Astrocyte of the hippocampus (primary cell): Measurements from ENCODE around the gene GPATCH8.
"Not testable (repeated sequence)": the region's sequence is repeated elsewhere in the genome, so short reads cannot be mapped to it uniquely, and the experiment has no call there.

ENCODE experiments used
- DNase-seq: peaks from one replicate; pipeline ENCODE4 v3.0.0; 2011; ENCODE audit warnings: low read depth, low spot score

Gene GPATCH8

GRCh38 chr17:44397479-44398440 is 105.4 kb downstream of the GPATCH8 start:
- no peak for DNase-seq

GRCh38 chr17:44396946-44397345 is 106.3 kb downstream of the GPATCH8 start:
- no peak for DNase-seq

GRCh38 chr17:44394833-44395232 is 108.4 kb downstream of the GPATCH8 start:
- DNase-seq = no peak

- not testable (repeated sequence) for DNase-seq
Measured at GRCh38 chr17:44394112-44394511, 109.1 kb downstream of the GPATCH8 start.

- no peak for DNase-seq
Measured at GRCh38 chr17:44390250-44390870, 112.8 kb downstream of the GPATCH8 start.

DNA sequence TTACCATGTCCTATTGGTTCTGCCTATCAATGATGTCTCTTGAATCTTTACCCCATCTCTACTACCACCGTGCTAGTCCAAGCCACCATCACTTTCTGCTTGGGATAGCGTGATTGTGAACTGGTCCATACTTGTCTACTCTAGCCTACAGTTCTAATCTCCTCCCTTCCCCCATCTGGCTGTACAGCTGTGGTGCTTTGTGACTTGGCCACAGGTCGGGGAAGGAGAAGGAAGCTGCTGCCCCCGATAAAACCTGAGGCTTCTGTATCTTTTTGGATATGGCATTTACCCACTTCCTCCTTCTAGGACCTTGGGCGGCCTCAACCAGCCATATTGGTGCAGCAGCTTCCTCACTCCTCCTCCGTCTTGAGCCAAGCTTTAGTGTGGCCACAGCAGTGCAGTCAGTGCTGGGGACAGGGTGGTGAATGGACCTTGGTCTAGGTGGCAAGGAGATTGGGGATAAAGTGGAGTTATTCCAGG is 113.4 kb downstream of the GPATCH8 start:
- no peak for DNase-seq

DNA sequence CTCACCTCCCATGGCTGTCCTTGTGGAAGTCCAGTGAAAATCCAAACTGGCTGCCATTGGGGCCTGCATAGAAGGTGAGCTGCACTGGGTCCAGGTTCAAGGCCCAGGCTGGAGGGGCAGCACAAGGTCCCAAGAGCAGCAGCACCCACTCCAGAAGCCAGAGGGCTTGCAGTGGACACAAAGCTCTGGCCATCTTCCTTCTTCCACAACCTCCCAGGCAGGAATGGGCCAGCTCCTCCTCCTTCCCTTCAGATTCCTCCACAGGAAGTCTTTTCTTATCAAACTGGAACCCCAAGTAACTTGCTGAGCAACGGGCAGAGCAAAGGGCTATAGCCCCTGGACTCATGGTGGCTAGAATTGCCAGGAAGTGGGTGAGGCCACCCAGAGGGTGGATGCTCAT is 113.9 kb downstream of the GPATCH8 start, which contains the start of gene ITGA2B:
ITGA2B (minus strand) TSS at position 369 of the 400 bp plus-strand sequence; CDS start at position 193, 176 bp downstream.
- no peak for DNase-seq

GRCh38 chr17:44387804-44388203 is 115.4 kb downstream of the GPATCH8 start:
- DNase-seq = no peak

DNA sequence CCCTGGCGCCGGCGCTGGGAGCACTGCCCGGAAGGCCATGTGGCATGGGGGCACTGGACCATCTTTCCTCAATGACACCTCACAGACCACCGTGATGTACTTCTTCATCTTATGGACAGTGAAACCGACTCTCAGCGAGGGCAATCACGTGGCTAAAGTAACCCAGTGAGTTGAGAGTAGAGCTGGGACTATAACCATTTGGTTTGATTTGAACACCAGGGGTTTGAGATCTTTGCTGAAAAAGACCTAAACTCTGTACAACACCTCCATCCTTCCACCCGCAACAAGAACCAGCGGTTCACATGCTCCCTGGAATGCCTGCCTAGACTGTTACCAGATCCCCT is 117.1 kb downstream of the GPATCH8 start:
- no peak for DNase-seq

DNA sequence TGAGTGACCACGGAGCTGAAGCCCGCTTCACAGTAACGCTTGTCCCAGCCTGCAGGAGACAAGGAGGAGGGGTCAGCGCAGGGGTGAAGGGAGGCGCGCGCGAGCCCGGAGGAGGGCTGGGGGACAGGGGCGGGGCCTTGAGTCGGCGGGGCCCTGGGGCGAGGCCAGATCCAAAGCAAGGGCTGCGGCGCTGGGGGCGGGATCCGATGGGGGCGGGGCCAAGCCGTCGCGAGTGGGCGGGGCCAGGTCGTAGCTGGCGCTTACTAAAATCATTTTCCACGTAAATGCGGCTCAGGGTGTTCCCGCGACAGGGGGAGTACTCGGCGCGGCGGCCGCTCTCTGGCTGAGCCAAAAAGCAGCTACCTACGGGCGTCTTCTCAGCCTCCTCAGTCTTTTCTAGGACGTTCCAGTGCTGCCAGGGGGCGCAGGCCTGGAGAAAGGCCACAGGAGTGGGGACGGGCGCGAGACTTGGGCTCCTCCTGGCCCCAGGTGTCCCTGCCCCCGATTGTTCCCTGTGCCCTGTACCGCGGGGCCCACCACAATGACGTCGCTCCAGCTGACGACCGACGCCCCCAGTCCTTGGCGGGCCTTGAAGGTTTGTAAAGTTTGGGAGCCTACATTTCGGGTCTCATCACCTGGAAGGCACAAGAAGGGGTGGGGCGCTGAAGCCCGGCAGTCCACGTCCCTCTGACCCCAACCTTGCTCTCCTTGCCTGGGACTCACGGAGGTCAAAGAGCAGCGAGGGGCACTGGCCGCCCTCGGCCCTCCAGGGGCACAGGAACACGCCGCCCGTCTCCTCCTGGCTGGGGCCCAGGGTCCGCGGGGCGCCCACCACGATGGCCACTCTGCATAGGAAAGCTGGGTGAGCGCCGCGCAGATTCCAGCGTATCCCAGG is 117.7 kb downstream of the GPATCH8 start:
- peak; percentile 83 for DNase-seq

DNA sequence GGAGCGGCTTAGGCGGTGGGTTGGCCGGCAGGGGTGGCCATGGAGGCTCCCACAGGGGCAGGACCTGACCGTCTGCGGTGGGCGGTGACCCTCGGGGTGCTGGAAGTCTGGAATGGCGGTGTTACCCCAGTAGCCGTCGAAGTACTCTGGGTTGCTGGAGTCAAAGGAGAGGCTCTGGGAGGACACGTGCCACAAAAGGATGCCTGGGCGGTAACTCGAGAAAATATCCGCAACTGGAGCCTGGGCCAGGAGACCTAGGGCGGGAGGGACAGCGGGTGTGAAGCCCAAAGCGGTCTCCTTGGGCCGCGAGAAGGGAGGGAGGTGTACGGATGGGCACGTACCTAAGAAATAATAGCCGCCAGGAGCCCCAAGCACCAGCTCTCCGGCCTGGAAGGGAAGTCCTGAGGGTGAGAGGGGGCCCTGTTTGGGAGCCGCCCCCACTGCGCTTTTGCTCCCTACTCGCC is 118.4 kb downstream of the GPATCH8 start:
- DNase-seq = no peak

DNA sequence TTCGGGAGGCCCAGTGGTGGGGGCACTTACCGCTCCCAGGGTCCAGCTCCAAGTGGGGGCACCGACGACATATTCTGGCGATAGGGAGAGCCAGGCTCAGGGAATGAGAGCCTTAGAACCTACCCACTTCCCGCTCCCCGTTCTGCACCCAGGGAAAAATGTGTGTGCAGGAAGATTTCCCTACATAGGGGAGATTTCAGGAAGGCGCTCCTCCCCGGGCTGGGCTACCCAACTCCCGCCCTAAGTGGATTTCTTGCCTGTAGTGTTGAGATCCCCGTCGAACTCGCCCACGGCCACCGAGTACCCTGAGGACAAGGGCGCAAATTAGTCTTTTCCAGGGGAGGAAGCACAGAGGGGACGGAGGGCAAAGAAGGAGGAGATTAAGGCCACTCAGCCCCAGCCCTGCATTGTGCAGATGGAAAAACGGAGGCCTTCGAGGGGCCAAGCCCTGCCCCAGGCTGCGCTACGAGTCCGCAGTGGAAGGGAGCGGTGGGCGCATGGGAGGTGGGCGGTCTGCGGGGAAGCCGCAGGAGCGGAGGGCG is 118.9 kb downstream of the GPATCH8 start:
- no peak for DNase-seq

DNA sequence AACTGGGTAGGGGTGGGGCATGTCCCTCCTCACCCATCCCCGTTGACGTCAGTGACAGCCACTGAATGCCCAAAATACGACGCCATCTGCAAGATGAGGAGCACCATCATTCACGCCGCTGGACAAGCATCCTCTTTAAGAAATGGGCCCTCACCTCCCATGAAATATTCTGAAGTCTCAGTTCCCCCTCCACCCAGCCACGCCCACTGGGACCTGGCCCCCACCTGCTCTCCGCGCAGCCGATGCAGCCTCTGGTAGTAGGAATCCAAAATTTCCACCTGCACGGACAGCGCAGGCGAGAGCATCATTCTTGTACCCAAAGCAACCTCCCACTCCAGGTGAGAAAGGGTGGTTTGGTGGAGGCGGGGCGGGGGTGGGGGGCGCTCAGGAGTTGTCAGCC is 119.3 kb downstream of the GPATCH8 start:
- no peak for DNase-seq

DNA sequence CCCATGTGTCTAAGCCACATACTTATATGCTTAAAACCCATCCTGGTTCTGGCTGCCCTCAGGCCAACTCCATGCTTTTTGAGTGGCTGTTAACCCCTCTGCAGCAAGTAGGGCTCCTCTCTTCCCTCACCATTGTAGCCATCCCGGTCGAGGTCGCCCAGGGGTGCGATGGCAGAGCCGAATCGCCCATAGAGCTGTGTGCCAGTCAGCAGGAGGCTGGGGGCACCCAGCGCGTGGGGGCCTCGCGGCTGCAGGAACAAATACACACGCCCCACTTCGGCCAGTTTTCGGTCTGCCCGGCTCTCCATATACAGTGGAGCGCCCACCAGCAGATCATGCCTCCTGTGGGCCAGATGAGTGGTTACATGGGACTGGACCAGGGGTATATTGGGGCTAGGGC is 119.8 kb downstream of the GPATCH8 start:
- DNase-seq = no peak

- DNase-seq = no peak
Measured at GRCh38 chr17:44382917-44383316, 120.3 kb downstream of the GPATCH8 start.

GRCh38 chr17:44381810-44382305 is 121.3 kb downstream of the GPATCH8 start:
- DNase-seq = no peak

DNA sequence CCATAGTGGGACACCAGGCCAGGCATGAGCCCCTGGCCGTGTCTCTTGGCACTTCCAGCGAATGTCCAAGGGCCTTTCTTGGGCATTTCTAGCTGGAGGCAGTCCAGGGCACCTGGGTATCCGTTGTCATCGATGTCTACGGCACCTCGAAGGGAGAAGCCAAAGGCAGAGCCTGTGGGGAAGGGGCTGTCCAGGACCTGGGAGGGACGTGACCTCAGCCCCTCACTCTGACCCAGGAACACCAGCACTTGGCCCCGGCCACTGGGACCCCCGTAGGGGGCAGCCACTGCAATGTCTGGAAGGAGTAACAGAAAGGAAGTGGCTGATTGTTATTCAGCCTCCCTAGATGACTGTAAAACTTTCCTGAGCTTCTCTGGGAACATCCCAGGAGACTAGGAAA is 122.4 kb downstream of the GPATCH8 start:
- no peak for DNase-seq

- DNase-seq = no peak
Measured at GRCh38 chr17:44379887-44380286, 123.3 kb downstream of the GPATCH8 start.

GRCh38 chr17:44378171-44378705 is 125.0 kb downstream of the GPATCH8 start:
- no peak for DNase-seq

DNA sequence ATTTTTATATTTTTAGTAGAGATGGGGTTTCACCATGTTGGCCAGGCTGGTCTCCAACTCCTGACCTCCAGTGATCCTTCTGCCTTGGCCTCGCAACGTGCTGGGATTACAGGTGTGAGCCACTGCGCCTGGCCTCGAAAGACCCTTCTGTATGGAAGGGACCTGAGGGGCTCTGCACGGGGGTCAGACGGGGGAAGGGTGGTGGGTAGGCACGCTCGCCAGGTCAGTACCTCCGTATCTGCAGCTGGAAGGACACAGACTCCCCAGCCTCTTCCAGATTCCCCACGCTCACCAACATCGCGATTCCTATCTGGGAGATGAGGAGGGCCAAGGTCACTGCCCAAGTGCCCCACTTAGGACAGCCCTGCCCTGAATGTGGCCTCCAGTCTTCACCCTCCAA is 126.4 kb downstream of the GPATCH8 start:
- DNase-seq = no peak

- DNase-seq = peak; percentile 31
Measured at GRCh38 chr17:44376124-44376523, 127.1 kb downstream of the GPATCH8 start.
